ENCODE measurements around the gene NKD1.

The NKD1 gene

GRCh38 chr16:50657241-50657640 lies 109.0 kb downstream of the NKD1 start:
- no peak for FAIRE-seq

DNA sequence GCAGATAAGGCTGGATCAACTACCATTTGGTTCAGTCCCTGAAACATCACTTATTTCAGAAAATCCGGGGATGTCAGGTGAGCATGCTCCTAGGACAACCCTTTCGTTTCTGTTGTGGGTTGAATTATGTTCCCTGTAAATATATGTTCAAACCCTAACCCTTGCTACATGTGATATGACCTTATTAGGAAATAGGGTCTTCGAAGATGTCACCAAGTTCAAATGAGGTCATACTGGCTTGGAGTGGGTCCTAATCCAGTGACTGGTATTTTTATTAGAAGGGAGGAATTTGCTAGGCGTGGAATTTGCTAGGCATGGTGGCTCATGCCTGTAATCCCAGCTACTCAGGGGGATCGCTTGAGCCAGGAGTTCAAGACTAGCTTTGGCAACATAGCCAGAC lies 111.6 kb downstream of the NKD1 start:
- FAIRE-seq = no peak

DNA sequence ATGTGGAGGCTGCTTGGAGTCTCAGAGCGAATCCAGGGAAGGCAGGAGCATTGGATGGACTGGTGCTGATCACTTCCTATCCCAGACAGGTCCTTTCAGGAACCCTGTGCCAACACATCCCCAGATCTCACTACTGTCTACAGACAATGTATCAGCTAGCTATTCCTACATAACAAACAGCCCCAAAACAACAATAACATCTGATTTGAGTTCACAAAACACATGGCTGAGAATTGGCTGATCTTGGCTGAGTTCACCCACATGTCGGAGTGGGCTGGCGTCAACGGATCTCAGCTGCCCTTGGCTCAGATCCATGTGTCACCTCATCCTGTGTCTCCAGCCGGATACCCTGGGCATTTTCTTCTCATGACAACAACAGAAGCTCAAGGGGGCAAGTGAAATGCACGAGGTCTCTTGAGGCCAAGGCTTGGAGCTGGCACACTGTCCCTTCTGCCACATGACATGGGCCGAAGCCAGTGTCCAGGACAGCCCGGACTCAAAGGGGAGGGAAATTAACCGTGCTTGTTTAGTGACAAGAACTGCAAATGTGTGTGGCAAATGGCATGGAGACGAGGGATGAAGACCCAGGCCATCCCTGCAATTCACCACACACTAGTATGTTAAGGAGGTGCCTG lies 114.2 kb downstream of the NKD1 start:
- FAIRE-seq = no peak

DNA sequence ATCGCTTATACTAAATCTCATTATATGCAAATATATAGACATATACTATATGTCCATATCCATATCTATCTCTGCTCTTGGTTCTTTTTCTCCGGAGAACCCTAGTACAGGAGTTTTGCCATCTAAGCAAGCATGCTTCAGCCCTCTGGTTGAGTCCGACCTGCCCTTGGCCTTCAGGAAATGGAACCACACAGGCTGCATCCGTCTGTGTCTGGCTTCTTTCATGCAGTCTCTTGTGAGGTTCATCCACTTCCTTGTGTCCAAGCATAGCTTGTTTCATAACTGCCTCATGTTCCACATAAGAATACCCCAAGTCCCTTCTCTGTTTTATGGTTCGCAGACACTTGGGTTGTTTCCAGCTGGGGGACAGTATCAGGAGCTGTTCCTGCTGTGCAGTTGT lies 116.1 kb downstream of the NKD1 start:
- FAIRE-seq = no peak

GRCh38 chr16:50665128-50665878 lies 117.1 kb downstream of the NKD1 start:
- FAIRE-seq = peak; percentile 50

GRCh38 chr16:50666658-50667496 lies 118.7 kb downstream of the NKD1 start:
- FAIRE-seq = no peak

- no peak for FAIRE-seq
Measured at GRCh38 chr16:50667497-50668367, 119.5 kb downstream of the NKD1 start.

DNA sequence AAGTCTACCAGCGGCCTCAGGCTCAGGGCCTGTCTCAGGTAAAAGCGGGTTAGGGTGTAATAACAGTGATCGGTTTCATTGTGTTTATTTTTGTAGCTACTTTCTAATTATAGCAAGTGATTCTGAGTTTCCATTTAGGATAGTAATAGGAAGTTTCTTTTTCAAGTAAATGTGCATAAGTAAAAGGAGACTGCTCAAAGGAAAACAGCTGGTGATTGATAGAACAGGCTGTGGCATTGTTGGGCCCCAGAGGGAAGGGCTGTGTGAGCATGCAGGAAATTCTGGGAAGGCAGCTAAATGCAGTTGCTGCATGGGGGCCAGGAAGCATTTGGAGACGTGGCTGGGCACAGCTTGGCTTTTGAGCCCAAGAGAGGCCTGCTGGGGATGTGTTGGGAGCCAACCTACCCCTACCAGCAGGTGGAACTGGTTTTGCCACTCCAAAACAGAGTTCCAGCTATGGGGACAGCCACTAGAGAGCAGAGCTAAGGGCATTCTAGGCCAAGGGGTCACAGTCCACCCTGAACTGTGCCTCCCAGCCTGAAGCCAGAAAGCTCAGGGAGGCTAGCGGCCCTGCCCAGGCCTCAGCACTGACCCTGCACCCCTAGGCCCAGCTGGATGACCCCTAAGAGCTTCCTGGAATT lies 120.3 kb downstream of the NKD1 start:
- FAIRE-seq = no peak

DNA sequence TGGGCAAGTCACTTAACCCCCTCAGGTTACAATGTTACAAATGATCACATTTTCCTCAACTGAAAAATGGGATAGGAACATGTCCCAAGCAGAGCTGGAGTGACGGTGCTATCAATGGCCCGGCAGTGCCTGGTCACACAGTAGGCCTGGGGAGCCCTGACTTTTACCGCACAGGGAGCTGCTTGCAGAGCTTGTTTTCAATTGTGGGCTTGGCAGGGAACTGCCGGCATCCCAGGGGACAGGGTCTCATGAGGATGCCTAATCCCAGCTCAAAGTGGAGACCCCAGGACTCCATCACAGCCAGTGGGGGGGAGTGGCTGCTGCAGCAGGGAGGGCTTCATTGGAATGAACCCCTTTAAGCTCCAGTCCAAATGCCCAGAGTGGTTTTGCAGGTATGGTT lies 121.5 kb downstream of the NKD1 start:
- FAIRE-seq = no peak

- FAIRE-seq = no peak
Measured at GRCh38 chr16:50670476-50670875, 122.3 kb downstream of the NKD1 start.

DNA sequence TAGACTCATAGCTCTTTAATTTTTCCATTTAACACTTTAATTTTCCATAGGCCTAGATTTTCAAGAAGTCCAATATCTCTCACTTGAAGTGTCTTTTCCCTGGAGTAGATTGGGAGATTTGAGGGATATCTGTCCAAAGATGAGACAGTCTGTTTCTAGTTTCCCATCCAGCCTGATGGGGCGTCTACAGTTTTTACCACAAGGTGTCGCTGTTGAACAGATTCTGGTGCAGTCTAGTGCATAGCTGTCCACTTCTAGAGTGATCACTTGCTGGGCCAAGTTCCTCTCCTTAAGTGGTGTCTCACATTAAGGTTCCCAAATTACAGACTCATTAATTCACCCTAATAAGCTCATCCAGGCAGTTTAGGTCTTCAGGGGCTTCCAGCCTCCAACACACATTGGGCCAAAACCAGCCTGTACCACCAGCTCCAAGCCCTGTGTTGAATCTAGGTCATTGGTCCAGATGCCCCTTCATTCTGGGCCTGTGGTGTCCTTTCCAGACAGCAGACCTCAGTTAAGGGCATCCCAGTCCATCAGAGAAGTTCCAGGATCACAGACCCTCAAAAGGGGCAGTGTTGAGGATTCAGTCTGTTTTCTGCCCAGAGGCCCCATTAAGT lies 123.6 kb downstream of the NKD1 start:
- no peak for FAIRE-seq

GRCh38 chr16:50673496-50674275 lies 125.5 kb downstream of the NKD1 start:
- FAIRE-seq = no peak

DNA sequence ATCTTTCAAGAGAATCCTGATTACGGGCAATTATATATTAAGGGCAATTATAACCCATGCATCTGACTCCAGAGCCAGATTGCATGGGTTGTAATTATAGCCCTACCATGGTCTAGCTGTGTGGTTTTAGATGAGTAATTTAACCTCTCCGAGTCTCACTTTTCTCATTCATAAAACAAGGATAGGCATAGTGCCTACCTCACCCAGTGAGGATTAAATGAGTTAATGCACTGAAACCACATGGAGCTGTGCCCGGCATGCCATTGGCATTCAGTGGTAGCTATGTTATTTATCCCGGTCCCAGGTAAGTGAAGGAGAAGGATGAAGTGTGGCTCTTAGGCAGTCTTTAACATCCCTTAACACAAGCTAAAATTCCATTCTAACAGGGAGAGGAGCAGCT lies 126.6 kb downstream of the NKD1 start:
- no peak for FAIRE-seq

DNA sequence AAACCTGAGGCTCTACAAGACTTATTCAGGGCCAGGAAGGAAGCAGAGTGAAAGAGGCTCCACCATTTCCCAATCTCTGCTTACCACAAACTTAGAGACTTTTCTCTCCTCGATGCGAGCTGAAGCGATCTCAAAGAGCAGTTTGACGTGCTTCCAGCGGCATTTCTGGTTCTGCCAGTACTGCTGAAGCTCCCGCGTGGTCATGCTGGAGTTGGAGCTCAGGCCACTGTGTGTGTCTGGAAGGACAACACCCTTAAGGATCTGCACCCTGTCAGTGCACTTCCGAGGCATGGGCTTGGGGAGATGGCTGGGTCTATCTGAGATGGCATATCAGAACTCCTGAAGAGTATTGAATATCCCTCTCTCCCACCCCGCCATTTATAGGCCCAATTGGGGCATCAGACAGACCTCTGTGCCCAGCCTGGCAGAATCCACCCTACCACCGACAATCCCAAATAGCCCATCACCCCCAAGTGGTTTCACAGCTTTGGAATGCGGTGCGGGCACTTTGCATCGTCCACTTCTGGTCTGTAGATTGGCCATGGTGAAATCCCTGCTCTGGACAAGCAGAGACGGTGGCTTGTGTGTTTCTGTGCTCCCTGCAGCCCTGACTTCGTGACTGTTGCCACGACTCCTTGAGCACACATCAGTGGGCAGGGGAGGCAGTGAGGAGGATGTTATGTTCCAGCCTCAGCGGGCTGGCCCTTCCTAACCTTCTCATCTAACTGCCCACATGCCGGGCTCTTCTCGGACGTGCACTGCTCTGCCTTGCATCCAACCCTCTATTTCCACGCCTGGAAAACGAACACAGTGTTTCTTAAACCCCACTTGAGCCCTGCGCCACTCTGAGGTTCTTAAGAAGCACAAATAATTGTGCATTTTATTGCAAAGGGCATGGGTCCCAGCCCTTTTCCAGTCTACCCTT lies 127.8 kb downstream of the NKD1 start:
- FAIRE-seq = no peak

- FAIRE-seq = no peak
Measured at GRCh38 chr16:50676684-50677225, 128.6 kb downstream of the NKD1 start.

- no peak for FAIRE-seq
Measured at GRCh38 chr16:50677351-50677750, 129.2 kb downstream of the NKD1 start.

GRCh38 chr16:50678531-50678930 lies 130.3 kb downstream of the NKD1 start:
- FAIRE-seq = no peak

GRCh38 chr16:50679266-50679665 lies 131.1 kb downstream of the NKD1 start:
- FAIRE-seq = no peak
